ENCODE data around the gene CEP97.

GRCh38 chr3:101814835-101815234, 90.4 kb downstream of the CEP97 start:
- TF ChIP-seq CTCF (IDR thresholded peaks at IDR 0.05; ENCODE audit: low read depth, low read length) (no peak), EZH2phosphoT487 (IDR thresholded peaks at IDR 0.05; ENCODE audit: low read depth) (no peak)

All from OCI-LY3 (cell line).